GM12878 (cell line): Measurements from ENCODE around the gene NAMPT.

Experiments used
- NRF1 ChIP-seq: conservative IDR thresholded peaks from 2 replicates; pipeline ENCODE4 v1.6.1; 2011; ENCODE audit warnings: mild to moderate bottlenecking, low read depth, low read length, improper control_type of control experiment
- TF ChIP-seq, protein P1 (sequence below): fragments of 450-650 bp; IDR thresholded peaks from 2 replicates; pipeline ENCODE4 v1.6.1; 2017; ENCODE audit warnings: mild to moderate bottlenecking
- TF ChIP-seq, protein P2 (sequence below): fragments of 450-650 bp; conservative IDR thresholded peaks from 2 replicates; pipeline ENCODE4 v1.6.1; 2017; ENCODE audit warnings: mild to moderate bottlenecking, moderate library complexity

DNA sequence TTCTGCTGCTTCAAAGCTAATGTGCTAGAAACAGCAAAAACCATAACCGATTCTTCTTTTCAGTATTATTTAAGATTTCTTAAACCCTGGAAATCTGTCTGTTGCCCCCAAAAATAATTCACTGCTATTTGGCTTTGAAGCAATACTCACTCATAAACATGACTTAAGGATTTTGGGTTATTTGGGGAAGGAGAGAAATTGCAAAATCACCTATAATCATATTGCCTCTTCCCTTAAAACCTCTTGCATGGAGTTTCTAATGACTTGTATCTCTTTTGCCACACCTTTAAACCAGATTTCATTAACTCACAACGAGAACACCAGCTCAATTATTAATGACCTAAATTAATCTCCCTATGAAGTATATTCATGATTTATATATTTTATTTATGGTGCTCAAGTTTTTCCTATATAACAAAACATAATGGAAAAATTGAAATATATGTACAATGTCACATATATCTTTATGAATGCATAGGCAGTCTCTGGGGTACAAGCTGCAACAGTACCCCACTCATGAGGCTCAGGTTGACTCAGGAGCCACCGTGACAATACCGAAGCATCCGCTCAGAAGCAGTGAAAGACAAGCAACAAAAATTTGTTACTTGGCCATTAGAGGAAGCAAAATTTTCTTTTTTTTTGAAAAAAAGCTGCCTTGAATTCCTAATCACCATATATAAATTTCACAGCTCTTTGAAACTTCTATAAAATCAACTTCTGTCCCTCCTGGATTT, 3.0 kb downstream of the NAMPT start:
- TF ChIP-seq, protein P1, sequence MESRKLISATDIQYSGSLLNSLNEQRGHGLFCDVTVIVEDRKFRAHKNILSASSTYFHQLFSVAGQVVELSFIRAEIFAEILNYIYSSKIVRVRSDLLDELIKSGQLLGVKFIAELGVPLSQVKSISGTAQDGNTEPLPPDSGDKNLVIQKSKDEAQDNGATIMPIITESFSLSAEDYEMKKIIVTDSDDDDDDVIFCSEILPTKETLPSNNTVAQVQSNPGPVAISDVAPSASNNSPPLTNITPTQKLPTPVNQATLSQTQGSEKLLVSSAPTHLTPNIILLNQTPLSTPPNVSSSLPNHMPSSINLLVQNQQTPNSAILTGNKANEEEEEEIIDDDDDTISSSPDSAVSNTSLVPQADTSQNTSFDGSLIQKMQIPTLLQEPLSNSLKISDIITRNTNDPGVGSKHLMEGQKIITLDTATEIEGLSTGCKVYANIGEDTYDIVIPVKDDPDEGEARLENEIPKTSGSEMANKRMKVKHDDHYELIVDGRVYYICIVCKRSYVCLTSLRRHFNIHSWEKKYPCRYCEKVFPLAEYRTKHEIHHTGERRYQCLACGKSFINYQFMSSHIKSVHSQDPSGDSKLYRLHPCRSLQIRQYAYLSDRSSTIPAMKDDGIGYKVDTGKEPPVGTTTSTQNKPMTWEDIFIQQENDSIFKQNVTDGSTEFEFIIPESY, result no peak
- TF ChIP-seq, protein P2, sequence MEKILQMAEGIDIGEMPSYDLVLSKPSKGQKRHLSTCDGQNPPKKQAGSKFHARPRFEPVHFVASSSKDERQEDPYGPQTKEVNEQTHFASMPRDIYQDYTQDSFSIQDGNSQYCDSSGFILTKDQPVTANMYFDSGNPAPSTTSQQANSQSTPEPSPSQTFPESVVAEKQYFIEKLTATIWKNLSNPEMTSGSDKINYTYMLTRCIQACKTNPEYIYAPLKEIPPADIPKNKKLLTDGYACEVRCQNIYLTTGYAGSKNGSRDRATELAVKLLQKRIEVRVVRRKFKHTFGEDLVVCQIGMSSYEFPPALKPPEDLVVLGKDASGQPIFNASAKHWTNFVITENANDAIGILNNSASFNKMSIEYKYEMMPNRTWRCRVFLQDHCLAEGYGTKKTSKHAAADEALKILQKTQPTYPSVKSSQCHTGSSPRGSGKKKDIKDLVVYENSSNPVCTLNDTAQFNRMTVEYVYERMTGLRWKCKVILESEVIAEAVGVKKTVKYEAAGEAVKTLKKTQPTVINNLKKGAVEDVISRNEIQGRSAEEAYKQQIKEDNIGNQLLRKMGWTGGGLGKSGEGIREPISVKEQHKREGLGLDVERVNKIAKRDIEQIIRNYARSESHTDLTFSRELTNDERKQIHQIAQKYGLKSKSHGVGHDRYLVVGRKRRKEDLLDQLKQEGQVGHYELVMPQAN, result no peak
- no peak for TF ChIP-seq NRF1
